CD14-positive monocyte (primary cell): ENCODE measurements around the gene ZNF385C. TPM values are rescaled to one million over a fixed set of nuclear protein-coding genes. Genes with fewer than 3 reads are reported as not detected.
"Not testable (repeated sequence)": the region's sequence is repeated elsewhere in the genome, so short reads cannot be mapped to it uniquely, and the experiment has no call there.

Experiments
- DNase-seq, 3 donors: peaks; one replicate each; pipeline ENCODE4 v3.0.0-alpha.2; 2011 to 2022
- H2AFZ ChIP-seq: 2 replicates; pipeline ENCODE4 v1.6.0; 2012; ENCODE audit warnings: mild to moderate bottlenecking, low read depth, low read length, inconsistent platforms; ENCODE audit not compliant: insufficient read depth, poor library complexity, severe bottlenecking
- H3K27ac ChIP-seq, 2 donors: 1 replicate in 1 of 2; 2 replicates in 1 of 2; pipeline ENCODE4 v1.5.1; 2012 to 2013; ENCODE audit warnings: low read length in 2 of 2, control low read depth in 1 of 2, inconsistent platforms in 1 of 2, low read depth in 1 of 2, mild to moderate bottlenecking in 1 of 2
- H3K27me3 ChIP-seq, 2 donors: one replicate each; pipeline versions ENCODE4 v1.6.0 to v1.6.1; 2011 to 2013; ENCODE audit warnings: low read length in 2 of 2; ENCODE audit not compliant: control insufficient read depth in 2 of 2, insufficient read depth in 2 of 2
- H3K36me3 ChIP-seq, 2 donors: replicated peaks in 1 of 2; 1 replicate in 1 of 2; 2 replicates in 1 of 2; pipeline versions ENCODE4 v1.5.1 to v1.6.1; 2012 to 2013; ENCODE audit warnings: low read length in 2 of 2, control low read depth in 1 of 2, inconsistent platforms in 1 of 2, mild to moderate bottlenecking in 1 of 2; ENCODE audit not compliant: insufficient read depth in 2 of 2, control insufficient read depth in 1 of 2
- H3K4me1 ChIP-seq, 2 donors: 1 replicate in 1 of 2; 2 replicates in 1 of 2; pipeline versions ENCODE4 v1.5.1 to v1.6.1; 2012 to 2013; ENCODE audit warnings: low read length in 2 of 2, control low read depth in 1 of 2, inconsistent platforms in 1 of 2, mild to moderate bottlenecking in 1 of 2, moderate library complexity in 1 of 2; ENCODE audit not compliant: insufficient read depth in 2 of 2, control insufficient read depth in 1 of 2
- H3K4me2 ChIP-seq: replicated peaks from 2 replicates; pipeline ENCODE3; 2012; ENCODE audit warnings: low read length, moderate library complexity, mild to moderate bottlenecking; ENCODE audit not compliant: poor library complexity, severe bottlenecking; ENCODE audit errors: extremely low read depth
- H3K4me3 ChIP-seq, 3 experiments: fragments of 200-600 bp in 1 of 3; sonication (generic) in 1 of 3; replicated peaks in 1 of 3; 1 replicate in 2 of 3; 2 replicates in 1 of 3; pipeline ENCODE4 v1.5.1; 2011 to 2013; ENCODE audit warnings: low read length in 3 of 3, mild to moderate bottlenecking in 3 of 3, control low read depth in 2 of 3, low read depth in 2 of 3, inconsistent platforms in 1 of 3, moderate library complexity in 1 of 3
- H3K79me2 ChIP-seq: 2 replicates; pipeline ENCODE4 v1.6.0; 2012; ENCODE audit warnings: mild to moderate bottlenecking, control low read depth, inconsistent platforms, low read length, moderate library complexity; ENCODE audit not compliant: insufficient read depth
- H3K9ac ChIP-seq: 2 replicates; pipeline ENCODE4 v1.6.0; 2017; ENCODE audit warnings: low read length, mild to moderate bottlenecking; ENCODE audit not compliant: insufficient read depth, poor library complexity, severe bottlenecking
- H3K9me3 ChIP-seq, 2 donors: replicated peaks in 1 of 2; 1 replicate in 1 of 2; 2 replicates in 1 of 2; pipeline versions ENCODE4 v1.5.1 to v1.6.1; 2012 to 2013; ENCODE audit warnings: low read length in 2 of 2, control low read depth in 1 of 2; ENCODE audit not compliant: control insufficient read depth in 1 of 2, insufficient read depth in 1 of 2
- H4K20me1 ChIP-seq: 2 replicates; pipeline ENCODE4 v1.6.0; 2012; ENCODE audit warnings: mild to moderate bottlenecking, low read length, control low read depth, moderate library complexity; ENCODE audit not compliant: insufficient read depth
- H3K27ac Mint-ChIP-seq, 7 donors: one replicate each; pipeline ENCODE4 v1.8.0; 2020; ENCODE audit warnings: mild to moderate bottlenecking in 7 of 7, mixed read lengths in 7 of 7, moderate library complexity in 6 of 7, inconsistent platforms in 2 of 7
- H3K27me3 Mint-ChIP-seq, 3 donors: one replicate each; pipeline ENCODE4 v1.8.0; 2021 to 2022; ENCODE audit warnings: low read depth in 3 of 3, mild to moderate bottlenecking in 3 of 3, mixed read lengths in 3 of 3, moderate library complexity in 3 of 3, inconsistent platforms in 1 of 3
- H3K36me3 Mint-ChIP-seq, 2 donors: one replicate each; pipeline ENCODE4 v1.8.0; 2020; ENCODE audit warnings: mixed read lengths in 2 of 2, inconsistent platforms in 1 of 2, mild to moderate bottlenecking in 1 of 2
- H3K4me1 Mint-ChIP-seq: one replicate; pipeline ENCODE4 v1.8.0; 2020; ENCODE audit warnings: mild to moderate bottlenecking, mixed read lengths
- H3K4me3 Mint-ChIP-seq, 2 donors: one replicate each; pipeline ENCODE4 v1.8.0; 2020; ENCODE audit warnings: mild to moderate bottlenecking in 2 of 2, mixed read lengths in 2 of 2, moderate library complexity in 1 of 2
- H3K9me3 Mint-ChIP-seq, 7 donors: one replicate each; pipeline ENCODE4 v1.8.0; 2020 to 2022; ENCODE audit warnings: mixed read lengths in 7 of 7, mild to moderate bottlenecking in 6 of 7, moderate library complexity in 6 of 7, inconsistent platforms in 2 of 7
- CTCF ChIP-seq: fragments of 200-600 bp; IDR thresholded peaks from one replicate; pipeline ENCODE4 v1.8.0; 2022; ENCODE audit warnings: antibody characterized with exemption, mild to moderate bottlenecking
- WGBS: methylation state at CpG from one replicate; pipeline ENCODE4 v1.1.5; 2013; ENCODE audit warnings: missing lambda C conversion rate; ENCODE audit not compliant: insufficient coverage; 5-methylcytosine and 5-hydroxymethylcytosine counted together
- intact Hi-C, 2 donors: fragments of 100-400 bp; cut with micrococcal nuclease; formaldehyde crosslinking; loops; one replicate each; pipeline versions ENCODE4 v1.15.0 to v1.15.1; 2023
- polyA plus RNA-seq, 3 donors: library from polyadenylated mRNA; depleted of rRNA in 1 of 3; unstranded in 2 of 3; stranded (reverse) in 1 of 3; fragments of 300-500 nt in 2 of 3; fragments of >200 nt in 1 of 3; fragmentation: Illumina TruSeq in 2 of 3; gene quantifications; 1 replicate in 2 of 3; 2 replicates in 1 of 3; pipeline ENCODE4 v1.2.3, GENCODE V29; 2012 to 2021

The ZNF385C gene
- polyA plus RNA-seq, 3 donors: 0.09 to 0.55 TPM; not detected in 1

GRCh38 chr17:42016941-42017865 is 81.1 kb downstream of the ZNF385C start, which contains the start of gene DNAJC7:
Gene DNAJC7, minus strand, starts transcription at chr17:42017439. Its CDS starts 23 bp downstream, at chr17:42017416.
- Histone ChIP-seq H3K27ac (peak within 1 kb of the TSS; percentile 92 to 97), H3K36me3 (peaks cover 5 to 10% of the 10 kb centered on the region in 2 donors), H3K9me3 (no peaks in the 10 kb centered on the region), H3K4me1 (peaks cover 57 to 82% of the 10 kb centered on the region in 2 donors), H3K27me3 (no peaks in the 10 kb centered on the region), H3K4me3 (peak within 1 kb of the TSS; percentile 64 to 98 (median 94)), H3K9ac (peak within 1 kb of the TSS; percentile 99), H3K79me2 (peaks cover 92% of the 10 kb centered on the region), H3K4me2 (peak within 1 kb of the TSS; percentile 88), H4K20me1 (peaks cover 4% of the 10 kb centered on the region), H2AFZ (peak within 1 kb of the TSS; percentile 92)
- Mint-ChIP-seq H3K4me3 (peak within 1 kb of the TSS; percentile 93 to 99), H3K27me3 (no peaks in the 10 kb centered on the region), H3K9me3 (peaks cover 0 to 3% (median 0%) of the 10 kb centered on the region in 7 donors), H3K4me1 (peaks cover 65% of the 10 kb centered on the region), H3K36me3 (peaks cover 12 to 27% of the 10 kb centered on the region in 2 donors), H3K27ac (peak within 1 kb of the TSS; percentile 94 to 100 (median 99))
- intact Hi-C loops: loop anchor here in 1 of 2 donors (2.0 kb wide), 1 partner anchor 46 kb away; no protein-coding TSS in a partner anchor
- TF ChIP-seq CTCF: no peak
- WGBS: 0% methylated on average over 56 of the region's 70 CpGs
- DNase-seq: peak; percentile 80 to 85 (median 85)

- H3K4me1 ChIP-seq: peaks cover 59 to 82% of the 10 kb centered on the region in 2 donors
- no peaks in the 10 kb centered on the region for H3K27me3 Mint-ChIP-seq
- peak overlapping the region; percentile 88 for H3K4me2 ChIP-seq
- peak overlapping the region; percentile 94 to 100 (median 99) for H3K27ac Mint-ChIP-seq
- H3K9ac ChIP-seq: peak overlapping the region; percentile 99
- H2AFZ ChIP-seq: peak overlapping the region; percentile 92
- no peak for TF ChIP-seq CTCF
- intact Hi-C loops: loop anchor here in 1 of 2 donors (2.0 kb wide), 1 partner anchor 46 kb away; no protein-coding TSS in a partner anchor
- peak overlapping the region; percentile 92 to 97 for H3K27ac ChIP-seq
- DNase-seq: peak; percentile 25 to 48 (median 30)
- H3K9me3 Mint-ChIP-seq: peaks cover 0 to 3% (median 0%) of the 10 kb centered on the region in 7 donors
- H3K9me3 ChIP-seq: no peaks in the 10 kb centered on the region
- 5% methylated on average over 6 of the region's 12 CpGs for WGBS
- peaks cover 6 to 22% of the 10 kb centered on the region in 2 donors for H3K36me3 Mint-ChIP-seq
- H3K36me3 ChIP-seq: peaks cover 0 to 2% of the 10 kb centered on the region in 2 donors
- peaks cover 92% of the 10 kb centered on the region for H3K79me2 ChIP-seq
- H3K4me3 ChIP-seq: peak overlapping the region; percentile 64 to 98 (median 94)
- H4K20me1 ChIP-seq: peaks cover 4% of the 10 kb centered on the region
- peaks cover 67% of the 10 kb centered on the region for H3K4me1 Mint-ChIP-seq
- no peaks in the 10 kb centered on the region for H3K27me3 ChIP-seq
- H3K4me3 Mint-ChIP-seq: peak overlapping the region; percentile 93 to 99
These were observed 81.9 kb downstream of the ZNF385C start for GRCh38 chr17:42016411-42016831.

GRCh38 chr17:42013740-42014139 is 84.5 kb downstream of the ZNF385C start:
- DNase-seq, H3K27me3 ChIP-seq, H3K27me3 Mint-ChIP-seq, H3K9me3 Mint-ChIP-seq, H3K36me3 ChIP-seq, H3K4me2 ChIP-seq, H2AFZ ChIP-seq, H3K4me3 Mint-ChIP-seq, H3K4me3 ChIP-seq, H3K9me3 ChIP-seq, H3K9ac ChIP-seq: not testable (repeated sequence)
- Histone ChIP-seq H3K27ac (peak overlapping the region in 1 of 2 donors; percentile 79), H4K20me1 (peaks cover 30% of the 10 kb centered on the region), H3K4me1 (peaks cover 69 to 89% of the 10 kb centered on the region in 2 donors), H3K79me2 (peaks cover 97% of the 10 kb centered on the region)
- intact Hi-C loops: loop anchor here in 1 of 2 donors (5.0 kb wide), 1 partner anchor 46 kb away; the partner anchor contains the start of gene CNP
- WGBS: 98% methylated on average over 6 of the region's 12 CpGs
- peaks cover 9 to 23% of the 10 kb centered on the region in 2 donors for H3K36me3 Mint-ChIP-seq
- peaks cover 78% of the 10 kb centered on the region for H3K4me1 Mint-ChIP-seq
- peak overlapping the region in 6 of 7 donors; percentile 5 to 79 (median 62) for H3K27ac Mint-ChIP-seq
